SHP77 treated with DMSO at 0.1 percent for 48 hours (cell line): Measurements from ENCODE around the gene TGM2.

Experiments used
- DNase-seq: peaks from one replicate; lab custom pipeline; 2025; lab: John Stamatoyannopoulos, UW

The TGM2 gene

GRCh38 chr20:38092915-38093314, 72.2 kb downstream of the TGM2 start:
- no peak for DNase-seq

- DNase-seq = no peak
Observed at GRCh38 chr20:38092260-38092857, 72.7 kb downstream of the TGM2 start.

GRCh38 chr20:38091441-38092216, 73.4 kb downstream of the TGM2 start:
- no peak for DNase-seq

- DNase-seq = no peak
Observed at GRCh38 chr20:38090061-38090460, 75.0 kb downstream of the TGM2 start.

- no peak for DNase-seq
Observed at GRCh38 chr20:38089500-38089899, 75.6 kb downstream of the TGM2 start.

- no peak for DNase-seq
Observed at GRCh38 chr20:38085026-38085425, 80.0 kb downstream of the TGM2 start.

- DNase-seq = no peak
Observed at GRCh38 chr20:38084425-38084951, 80.6 kb downstream of the TGM2 start.

- DNase-seq = no peak
Observed at GRCh38 chr20:38083338-38084048, 81.6 kb downstream of the TGM2 start.

- DNase-seq = no peak
Observed at GRCh38 chr20:38082894-38083293, 82.2 kb downstream of the TGM2 start.

GRCh38 chr20:38081575-38081974, 83.5 kb downstream of the TGM2 start:
- DNase-seq = no peak

- DNase-seq = no peak
Observed at GRCh38 chr20:38079353-38079752, 85.7 kb downstream of the TGM2 start.

- DNase-seq = no peak
Observed at GRCh38 chr20:38078084-38078483, 87.0 kb downstream of the TGM2 start.
